DMS114 treated with DMSO at 0.1 percent for 48 hours (cell line): Measurements from ENCODE around the gene DPPA3.
"Not testable (repeated sequence)": the region's sequence is repeated elsewhere in the genome, so short reads cannot be mapped to it uniquely, and the experiment has no call there.

Experiments
- DNase-seq: peaks from one replicate; lab custom pipeline; 2025; ENCODE audit not compliant: unreplicated experiment; lab: John Stamatoyannopoulos, UW

The DPPA3 gene

DNA sequence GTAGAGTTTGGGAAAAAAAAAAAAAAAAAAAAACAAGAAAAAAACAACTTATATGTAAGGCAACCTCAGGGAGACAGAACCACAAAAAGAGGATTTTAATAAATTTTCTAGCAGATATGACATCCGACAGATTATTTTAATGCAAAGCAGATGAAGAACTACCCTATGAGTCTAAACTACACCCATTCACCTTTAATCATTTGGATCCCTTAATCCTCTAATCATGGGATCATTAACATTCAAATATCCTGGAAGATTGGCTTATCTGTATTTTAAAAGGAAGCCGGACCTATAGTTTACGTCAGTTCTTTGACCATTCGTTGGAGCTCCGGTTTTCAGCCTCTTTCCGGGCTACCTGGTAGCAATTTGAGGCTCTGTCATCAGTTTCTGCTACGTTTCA is at the start of gene DPPA3:
DPPA3 (plus strand) TSS at position 301 of the 400 bp plus-strand sequence. CDS start 138 bp downstream, outside the sequence.
- no peak for DNase-seq

DNA sequence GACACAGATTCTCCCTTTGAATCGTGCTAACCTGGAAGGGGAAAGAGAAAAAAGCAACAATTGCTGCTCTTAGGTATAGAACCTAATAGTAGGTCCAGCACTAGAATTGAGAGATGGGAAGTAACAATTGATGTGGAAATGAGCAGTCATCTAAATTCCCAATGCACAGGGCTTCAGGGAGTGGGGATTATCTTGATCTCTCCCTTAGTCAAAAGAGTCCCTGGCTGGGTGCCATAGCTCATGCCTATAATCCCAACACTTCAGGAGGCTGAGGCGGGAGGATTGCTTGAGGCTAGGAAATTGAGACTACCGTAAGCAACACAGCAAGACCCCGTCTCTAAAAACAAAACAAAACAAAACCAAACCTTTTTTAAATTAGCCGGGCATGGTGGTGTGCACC is 49.5 kb upstream of the DPPA3 start:
- DNase-seq, result no peak

DNA sequence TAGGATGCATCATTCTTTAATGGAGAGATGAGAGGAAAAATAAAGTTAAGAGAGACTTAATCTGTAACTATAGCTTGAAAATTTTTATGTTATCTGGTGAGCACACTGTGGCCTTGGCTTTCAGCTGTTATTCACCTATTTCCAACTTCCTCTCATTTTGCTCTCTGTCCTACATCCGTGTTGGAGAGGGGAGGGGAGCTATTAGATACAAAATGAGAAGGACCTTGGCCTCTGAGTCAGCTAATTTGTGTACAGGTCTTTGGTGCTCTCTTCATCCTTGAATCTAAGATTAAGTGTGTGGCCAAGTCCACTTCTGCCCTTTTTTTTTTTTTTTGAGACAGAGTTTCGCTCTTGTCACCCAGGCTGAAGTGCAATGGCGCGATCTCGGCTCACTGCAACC is 44.6 kb upstream of the DPPA3 start:
- no peak for DNase-seq

DNA sequence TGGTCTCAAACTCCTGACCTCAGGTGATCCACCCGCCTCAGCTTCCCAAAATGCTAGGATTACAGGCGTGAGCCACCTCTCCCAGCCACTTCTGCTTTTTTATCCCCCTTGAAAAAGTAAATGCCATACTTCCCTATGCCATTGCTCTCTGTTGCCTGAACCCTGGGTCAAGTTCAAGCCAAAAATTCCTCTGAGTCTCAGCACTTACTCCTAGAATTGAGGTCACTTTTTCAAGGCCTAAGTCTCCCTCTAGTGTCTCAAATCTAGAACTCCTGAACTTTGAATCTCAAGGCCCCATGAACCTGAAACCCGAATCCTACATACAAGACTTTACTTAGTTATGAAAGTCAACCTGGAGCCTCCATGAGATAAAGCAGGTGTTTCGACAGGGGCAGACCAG is 44.1 kb upstream of the DPPA3 start:
- peak; percentile 38 for DNase-seq

DNA sequence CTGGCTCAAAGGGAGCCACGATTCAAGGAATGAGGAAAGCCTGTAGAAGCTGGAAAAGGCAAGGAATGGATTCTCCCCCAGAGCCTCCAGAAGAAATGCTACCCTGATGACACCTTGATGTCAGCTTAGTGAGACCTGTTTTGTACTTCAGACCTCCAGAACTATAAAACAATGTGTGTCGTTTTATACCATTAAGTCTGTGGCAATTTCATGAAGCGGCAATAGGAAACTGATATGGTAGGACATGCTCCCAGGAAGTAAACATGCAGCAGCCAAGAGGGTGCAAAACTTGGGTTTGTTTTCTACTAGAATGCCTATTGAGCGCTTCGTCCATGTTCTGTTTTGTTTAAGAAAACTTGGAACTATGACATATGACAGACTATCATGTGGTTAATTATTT is 43.1 kb upstream of the DPPA3 start:
- DNase-seq, result no peak

DNA sequence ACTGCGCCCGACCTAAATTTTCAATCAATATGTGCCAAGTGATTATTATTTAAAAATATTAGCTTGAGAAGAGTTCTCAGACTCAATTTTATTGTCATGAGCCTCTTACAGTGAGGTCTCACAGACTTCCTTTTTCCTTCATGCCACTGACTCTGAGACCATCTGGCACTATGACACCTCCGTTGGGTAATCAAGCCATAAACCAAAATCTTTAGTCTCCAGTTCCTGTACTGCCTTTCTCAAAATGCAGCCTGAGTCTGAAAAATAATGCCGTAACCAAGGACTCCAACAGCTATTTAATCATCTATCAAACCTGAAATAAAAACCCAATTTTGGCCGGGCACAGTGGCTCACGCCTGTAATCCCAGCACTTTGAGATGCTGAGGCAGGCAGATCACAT is 35.8 kb upstream of the DPPA3 start:
- not testable (repeated sequence) for DNase-seq

DNA sequence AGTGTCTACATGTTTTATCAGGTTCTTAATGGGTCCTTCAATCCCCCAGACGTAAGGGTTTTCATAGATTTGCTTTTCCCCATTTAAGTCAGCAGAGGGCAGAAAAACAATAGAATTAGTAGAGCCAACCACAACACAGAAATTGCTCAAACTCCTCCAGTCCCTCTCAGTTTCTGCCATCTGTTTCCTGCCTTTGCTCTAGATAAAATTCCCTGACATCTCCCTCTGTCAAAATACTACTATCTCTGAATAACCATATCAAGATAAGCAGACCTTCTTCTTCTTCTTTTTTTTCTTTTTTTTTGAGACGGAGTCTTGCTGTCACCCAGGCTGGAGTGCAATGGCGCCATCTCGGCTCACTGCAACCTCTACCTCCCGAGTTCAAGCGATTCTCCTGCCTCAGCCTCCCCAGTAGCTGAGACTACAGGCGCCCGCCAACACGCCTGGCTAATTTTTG is 33.8 kb upstream of the DPPA3 start:
- DNase-seq, result peak; percentile 85

DNA sequence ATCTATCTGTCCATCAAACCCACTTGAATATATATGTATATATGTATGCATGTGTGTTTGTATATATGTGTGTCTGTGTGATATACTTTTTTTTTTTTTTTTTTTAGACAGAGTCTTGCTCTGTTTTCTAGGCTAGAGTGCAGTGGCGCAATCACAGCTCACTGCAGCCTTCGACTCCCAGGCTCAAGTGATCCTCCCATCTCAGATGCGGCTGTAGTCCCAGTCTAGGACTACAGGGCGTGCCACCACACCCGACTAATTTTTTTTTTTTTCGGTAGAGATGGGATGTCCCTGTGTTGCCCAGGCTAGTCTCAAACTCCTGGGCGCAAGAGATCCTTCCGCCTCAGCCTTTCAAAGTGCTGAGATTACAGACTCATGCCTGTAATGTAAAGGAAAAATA is 32.5 kb upstream of the DPPA3 start:
- DNase-seq, result no peak

DNA sequence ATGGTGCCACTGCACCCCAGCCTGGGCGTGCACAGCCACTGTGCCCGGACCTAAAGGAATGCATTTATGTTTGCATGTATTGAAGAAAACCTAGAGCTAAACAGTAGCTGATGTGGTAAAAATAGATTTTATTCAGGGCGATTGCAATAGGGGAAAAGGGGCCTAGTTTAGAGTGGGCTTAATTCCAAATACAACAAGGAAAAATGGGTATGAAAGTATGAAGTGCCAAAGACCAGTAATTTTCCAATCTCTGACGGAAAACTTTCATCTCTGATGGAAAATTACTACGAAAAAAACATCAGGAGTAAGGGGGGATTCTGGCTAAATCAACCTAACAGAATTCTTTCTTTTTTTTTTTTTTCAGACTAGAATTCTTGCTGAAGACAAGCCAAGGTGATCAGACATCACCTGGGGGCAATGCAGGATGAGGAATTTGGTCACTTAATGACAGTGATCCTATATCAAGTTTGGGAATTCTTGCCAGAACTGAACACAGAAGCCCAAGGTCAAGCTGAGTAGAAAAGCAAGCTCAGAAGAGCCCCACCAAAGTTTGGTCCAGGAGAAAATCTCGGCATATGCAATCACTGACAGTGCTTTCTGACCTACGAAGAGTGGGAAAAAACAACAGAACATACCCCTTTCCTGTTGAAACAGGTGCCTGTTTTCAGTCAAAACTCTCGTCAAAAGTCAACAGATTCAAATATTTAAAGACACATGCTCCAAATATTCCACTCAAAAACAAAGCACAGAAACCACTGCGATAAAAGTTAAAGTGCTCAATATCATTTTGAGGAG is 31.8 kb upstream of the DPPA3 start:
- no peak for DNase-seq

DNA sequence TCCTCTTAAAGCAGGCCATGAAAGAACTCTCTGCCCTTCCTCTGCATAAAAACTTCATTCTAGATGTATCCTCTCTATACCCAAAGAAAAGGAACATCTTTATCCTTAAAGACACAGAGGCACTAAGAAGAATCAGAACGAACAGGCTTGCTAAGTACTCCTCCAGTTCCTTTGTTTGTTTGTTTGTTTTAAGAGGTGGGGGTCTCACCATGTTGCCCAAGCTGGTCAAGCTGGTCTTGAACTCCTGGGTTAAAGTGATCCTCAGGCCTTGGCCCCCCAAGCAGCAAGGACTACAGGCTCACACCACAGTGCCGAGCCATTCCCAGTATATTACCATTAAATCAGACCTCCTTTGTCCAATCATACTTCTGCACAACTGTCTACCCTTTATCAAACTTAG is 29.7 kb upstream of the DPPA3 start:
- no peak for DNase-seq

DNA sequence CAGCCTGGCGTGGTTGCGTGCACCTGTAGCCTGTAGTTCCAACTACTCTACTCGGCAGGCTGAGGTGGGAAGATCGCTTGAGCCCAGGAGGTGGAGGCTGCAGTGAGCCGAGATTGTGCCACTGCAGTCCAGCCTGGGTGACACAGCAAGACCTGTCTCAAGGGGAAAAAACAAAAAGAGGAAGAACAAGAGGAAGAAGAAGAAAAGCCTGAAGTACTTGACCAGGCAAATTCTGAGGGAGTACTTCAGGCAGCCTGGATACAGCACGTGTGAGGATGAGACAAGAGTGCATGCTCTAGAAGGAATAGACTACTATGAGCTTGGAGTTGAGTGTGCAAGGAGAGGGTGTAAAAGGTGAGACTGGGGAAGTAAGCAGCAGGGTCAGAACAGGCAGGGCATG is 17.4 kb upstream of the DPPA3 start:
- DNase-seq, result no peak

DNA sequence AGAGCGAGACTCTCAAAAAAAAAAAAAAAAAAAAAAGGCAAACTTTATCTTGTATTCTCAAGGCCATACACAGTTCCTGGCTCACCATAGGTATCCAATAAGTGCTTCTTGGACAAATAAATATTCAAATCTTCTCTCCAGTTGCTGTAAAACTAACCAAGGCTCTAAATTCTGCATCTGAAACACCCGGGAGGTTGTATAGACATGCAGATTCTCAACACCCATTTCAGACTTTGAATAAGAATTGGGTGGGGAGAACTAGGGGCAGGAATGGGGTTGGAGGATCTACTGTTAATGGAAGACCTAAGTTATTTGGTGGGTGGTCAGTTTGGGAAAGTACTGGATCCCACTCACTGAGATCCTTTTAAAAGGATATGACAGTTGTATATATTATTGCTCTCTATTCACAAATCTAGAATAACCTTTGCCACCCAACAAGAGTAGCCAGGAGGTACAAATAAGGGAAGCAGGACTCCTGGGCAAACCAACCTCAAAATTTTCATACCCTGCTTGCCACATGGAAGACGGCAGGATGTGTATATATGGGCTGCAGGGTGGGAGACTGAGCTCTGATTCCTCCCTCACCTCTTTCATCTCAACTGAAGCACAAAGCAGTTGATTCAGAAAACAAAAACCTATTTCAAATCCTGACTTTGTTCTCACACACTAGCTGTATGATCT is 16.5 kb upstream of the DPPA3 start:
- no peak for DNase-seq

DNA sequence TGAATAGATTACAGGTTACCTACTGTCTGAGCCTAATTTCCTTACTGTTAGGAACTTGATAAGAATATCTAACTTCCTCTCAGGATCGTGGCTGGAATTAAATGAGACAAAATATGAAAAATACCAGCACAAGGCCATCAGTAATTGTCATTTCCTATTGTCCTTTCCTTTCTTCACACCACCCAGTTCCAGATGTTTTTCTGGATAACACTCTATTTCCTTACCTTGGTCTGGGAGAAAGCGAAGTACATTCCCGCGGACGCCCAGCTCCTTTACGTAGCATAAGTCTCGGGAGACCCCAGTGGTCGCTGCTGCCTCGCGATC is 16.0 kb upstream of the DPPA3 start:
- no peak for DNase-seq

DNA sequence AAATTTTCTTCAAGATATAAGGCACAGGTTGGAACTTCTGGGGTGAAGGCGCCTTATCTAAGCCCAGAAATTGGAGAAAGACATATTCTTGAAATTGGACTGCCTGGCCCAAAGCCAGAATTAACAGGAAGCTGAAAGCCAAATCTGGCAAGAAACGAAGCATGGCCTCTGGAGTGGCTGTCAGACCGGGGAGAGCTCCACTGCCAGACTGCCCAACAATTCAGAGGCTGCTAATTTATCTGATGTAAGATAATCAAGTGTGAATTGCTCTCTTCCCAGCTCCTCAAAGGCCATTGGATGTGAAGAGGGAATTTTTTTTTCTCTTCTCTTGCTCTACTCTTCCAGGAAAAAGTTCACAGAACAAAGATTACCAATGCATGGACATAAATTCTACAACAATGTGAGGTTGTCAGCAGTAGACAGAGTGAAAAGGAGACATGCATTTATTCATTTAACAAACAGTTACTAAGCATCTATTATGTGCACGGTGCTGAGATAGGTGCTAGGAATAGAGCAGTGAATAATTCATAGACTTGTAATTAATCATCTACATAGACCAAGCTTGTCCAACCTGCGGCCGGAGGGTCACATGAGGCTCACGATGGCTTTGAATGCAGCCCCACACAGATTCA is 15.6 kb upstream of the DPPA3 start, which contains the start of gene GDF3:
GDF3 (minus strand) TSS at position 210 of the 632 bp plus-strand sequence; CDS start at position 163, 47 bp downstream.
- DNase-seq, result no peak

DNA sequence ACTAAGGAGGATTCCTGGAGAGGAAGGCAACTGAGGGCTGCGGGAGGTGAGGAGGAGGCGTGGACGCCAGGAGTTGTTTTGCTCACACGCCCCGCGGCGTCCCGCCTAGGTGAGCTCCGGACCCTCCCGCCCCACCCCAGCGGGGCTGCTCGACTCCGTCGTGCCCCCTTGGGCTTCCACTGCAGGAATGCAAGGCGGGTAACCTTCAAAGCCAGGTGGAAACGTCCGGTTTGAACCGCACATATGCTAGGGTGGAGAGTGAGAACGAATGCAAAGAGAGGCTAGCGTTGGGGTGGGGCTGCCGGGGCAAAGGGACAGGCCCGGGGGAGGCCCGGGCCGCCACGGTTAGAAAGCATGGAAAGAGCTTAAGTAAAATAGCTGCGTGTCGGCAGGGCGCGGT is 5.4 kb upstream of the DPPA3 start:
- no peak for DNase-seq

DNA sequence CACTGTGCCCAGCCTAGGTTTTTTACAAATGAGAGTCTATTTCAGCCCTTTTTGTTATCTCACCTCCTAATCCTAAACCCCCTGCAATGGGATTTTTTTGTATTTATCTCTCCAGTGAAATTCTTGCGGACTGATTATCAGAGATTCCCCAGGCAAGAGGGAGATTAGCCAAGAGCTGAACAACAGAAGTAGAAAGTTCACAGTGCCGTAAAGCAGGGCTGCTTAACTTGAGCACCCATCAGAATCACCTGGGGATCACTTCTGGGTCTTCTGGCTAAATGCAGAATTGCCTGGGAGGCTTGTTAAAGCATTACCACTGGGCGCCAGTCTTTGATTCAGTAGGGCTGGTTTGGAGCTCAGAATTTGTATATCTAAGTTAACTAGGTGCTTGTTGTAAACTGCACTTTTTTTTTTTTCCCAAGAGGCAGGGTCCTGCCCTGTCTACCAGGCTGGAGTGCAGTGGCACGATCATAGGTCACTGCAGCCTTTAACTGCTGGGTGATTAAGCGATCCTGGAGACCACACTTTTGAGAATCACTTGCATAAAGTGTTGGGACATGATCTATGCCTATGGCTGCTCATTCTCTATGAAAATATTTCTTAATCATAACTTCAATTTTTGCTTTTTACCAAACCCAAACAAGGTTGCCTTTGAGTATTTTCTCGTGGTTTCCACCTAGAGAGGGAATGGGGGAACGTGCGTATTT is 1.1 kb upstream of the DPPA3 start:
- DNase-seq, result no peak

DNA sequence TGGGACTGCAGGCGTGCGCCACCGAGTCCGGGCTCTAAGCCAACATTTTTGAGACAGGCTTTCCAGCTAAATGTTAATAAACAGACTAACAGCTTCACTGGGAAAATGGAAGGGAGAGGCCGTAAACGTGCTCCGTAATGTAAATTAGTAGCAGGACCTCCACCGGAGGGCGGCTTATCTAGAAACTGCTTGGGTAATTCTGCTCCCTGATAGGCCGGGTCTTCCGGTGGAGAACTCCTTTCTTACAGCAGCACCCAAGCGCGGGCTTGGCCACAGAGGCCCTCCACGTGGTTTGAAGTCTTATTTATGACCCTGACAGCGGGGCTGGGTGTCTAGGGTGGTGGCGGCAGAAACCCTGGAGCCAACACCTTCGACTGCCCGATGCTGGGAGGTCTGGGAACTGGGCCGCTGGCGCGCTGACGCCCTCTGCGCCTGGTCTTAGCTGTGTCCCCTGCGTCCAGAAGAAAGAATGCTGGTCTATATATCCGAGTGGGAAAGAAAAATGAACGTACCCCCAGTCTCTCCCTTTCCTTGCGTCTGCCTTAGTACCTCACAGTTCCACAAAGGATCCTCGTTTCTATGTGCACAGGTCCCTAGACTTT is 1.7 kb downstream of the DPPA3 start:
- no peak for DNase-seq

DNA sequence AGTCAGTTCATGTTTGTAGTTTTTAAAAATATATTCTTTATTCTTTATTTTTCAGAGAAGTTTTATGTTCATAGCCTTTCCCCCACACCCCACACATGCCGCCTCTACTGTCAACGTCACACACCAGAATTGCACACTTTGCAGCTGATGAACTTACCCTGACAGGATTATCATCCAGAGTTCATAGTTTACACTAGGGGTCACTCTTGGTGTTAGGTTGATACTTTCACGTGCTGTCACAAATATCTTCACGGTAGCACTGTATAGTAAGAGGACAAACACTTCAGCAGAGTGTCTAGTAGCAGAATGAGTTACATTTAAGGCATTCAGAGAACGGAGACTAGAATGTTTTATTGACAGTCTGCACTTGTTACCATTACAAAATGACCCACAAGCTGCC is 5.1 kb downstream of the DPPA3 start:
- no peak for DNase-seq

DNA sequence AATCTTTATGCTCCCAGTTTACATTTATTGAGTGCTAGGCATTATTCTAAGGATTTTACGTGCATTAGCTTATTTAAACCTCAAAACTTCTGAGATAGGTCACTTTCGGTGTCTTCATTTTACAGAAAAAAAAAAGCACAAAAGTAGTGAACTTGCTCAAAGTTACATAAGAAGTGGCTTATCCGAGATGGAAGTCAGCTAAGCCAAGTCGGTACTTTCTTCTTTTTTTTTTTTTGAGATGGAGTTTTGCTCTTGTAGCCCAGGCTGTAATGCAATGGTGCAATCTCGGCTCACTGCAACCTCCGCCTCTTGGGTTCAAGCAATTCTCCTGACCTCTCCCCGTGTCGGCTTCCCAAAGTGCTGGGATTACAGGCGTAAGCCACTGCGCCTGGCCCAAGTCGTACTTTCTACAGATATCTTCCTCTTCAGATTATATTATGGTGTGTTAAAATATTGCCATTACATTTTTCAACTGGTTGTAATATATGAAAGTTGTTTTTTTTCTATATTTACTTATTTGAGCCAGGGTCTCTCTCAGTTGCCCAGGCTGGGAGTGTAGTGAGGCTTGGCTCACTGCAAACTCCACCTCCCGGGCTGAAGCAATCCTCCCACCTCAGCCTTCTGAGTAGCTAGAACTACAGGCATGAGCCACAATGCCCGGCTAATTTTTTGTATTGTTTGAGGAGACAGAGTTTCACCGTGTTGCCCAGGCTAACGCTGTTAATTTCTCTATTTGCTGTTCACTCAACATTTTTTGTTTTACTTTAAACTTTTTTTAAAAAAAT is 8.9 kb downstream of the DPPA3 start:
- DNase-seq, result no peak

DNA sequence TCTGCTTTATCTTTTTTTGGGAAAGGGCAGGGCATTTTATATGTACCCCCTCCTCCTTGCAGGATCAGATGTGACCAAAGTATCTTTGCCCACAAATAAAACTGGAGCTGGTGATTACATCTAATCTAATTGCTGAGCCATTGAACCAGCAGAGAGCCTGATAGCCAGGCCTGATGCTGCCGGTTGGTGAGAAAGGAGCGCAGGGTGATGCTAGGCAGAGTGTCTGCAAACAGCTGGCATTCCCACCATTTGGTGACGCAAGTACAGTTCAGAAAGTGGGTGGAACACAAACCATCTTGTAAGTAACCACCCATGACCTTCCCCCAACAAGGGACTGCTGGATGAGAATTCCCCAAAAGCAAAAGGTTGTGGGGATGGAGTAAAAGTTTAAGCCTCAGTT is 12.7 kb downstream of the DPPA3 start:
- no peak for DNase-seq
